HUES64 (cell line): ENCODE measurements around the gene SLC43A3.

ENCODE experiments used
- H3K27ac ChIP-seq: 2 replicates; pipeline ENCODE4 v1.7.0; 2013; ENCODE audit warnings: low read depth, low read length, inconsistent platforms
- H3K27me3 ChIP-seq: 2 replicates; pipeline ENCODE4 v1.6.1; 2013; ENCODE audit warnings: mild to moderate bottlenecking, low read length; ENCODE audit not compliant: insufficient read depth
- H3K36me3 ChIP-seq: 2 replicates; pipeline ENCODE4 v1.6.1; 2013; ENCODE audit warnings: mild to moderate bottlenecking, low read length; ENCODE audit not compliant: insufficient read depth
- H3K4me1 ChIP-seq: 2 replicates; pipeline ENCODE4 v1.6.1; 2013; ENCODE audit warnings: mild to moderate bottlenecking, low read length, moderate library complexity; ENCODE audit not compliant: insufficient read depth
- H3K4me3 ChIP-seq: 2 replicates; pipeline ENCODE4 v1.5.1; 2013; ENCODE audit warnings: mild to moderate bottlenecking, low read length, moderate library complexity
- H3K9ac ChIP-seq: 2 replicates; pipeline ENCODE4 v1.6.1; 2013; ENCODE audit warnings: mild to moderate bottlenecking, low read depth, low read length
- H3K9me3 ChIP-seq: 2 replicates; pipeline ENCODE4 v1.6.1; 2013; ENCODE audit warnings: low read depth, low read length; ENCODE audit not compliant: insufficient read depth
- WGBS: fragments of 150-250, 120-280 bp; methylation state at CpG from one replicate; pipeline ENCODE4 v1.1.7; 2013; ENCODE audit warnings: missing lambda C conversion rate; 5-methylcytosine and 5-hydroxymethylcytosine counted together

The SLC43A3 gene

GRCh38 chr11:57425565-57426438 lies 1.1 kb downstream of the SLC43A3 start:
- H3K4me1 ChIP-seq: peaks cover 15% of the 10 kb centered on the region
- 87% methylated on average over 15 of the region's 15 CpGs for WGBS
- H3K27ac ChIP-seq: no peak overlapping the region
- H3K4me3 ChIP-seq: peak overlapping the region; percentile 57
- H3K9ac ChIP-seq: peak overlapping the region; percentile 75; the same call in 1 of the 2 replicates
- no peaks in the 10 kb centered on the region for H3K9me3 ChIP-seq
- H3K27me3 ChIP-seq: peaks cover 21% of the 10 kb centered on the region
- H3K36me3 ChIP-seq: peaks cover 19% of the 10 kb centered on the region

DNA sequence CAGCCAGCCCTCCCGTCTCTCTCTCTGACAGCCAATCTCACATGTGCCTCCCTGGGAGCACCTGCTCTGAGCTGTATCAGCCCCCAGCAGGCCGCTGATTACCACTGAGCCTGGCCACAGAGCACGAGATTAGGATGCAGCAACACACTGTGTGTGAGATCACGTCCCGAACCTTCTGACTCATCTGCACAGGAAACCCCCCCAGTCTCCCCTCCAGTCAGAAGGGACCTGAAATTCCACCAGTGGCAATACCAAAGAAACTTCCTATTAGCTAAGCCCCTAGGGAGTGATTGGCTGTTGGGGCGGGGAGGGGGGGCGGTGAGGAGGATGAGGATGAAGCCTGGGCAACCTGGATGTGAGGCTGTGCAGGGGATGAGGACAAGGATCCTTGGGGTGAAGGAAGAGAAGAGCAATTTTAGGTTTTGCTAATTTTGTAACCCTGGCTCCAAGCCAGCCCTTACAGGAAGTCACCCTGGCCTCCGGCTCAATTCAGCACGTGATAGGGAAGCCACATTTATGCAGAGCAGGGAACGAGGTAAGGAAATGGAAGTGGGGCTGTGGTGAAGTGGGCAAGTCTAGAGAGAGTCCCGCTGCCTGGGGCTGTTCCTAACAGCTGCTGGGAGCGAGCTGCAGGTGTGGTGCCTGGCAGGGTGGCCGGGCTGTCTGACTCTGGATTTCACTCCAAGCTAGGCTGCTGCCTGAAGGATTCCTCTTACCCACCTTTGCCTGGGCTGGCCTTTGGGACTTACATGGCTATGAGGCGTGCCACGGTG lies 1.9 kb downstream of the SLC43A3 start:
- Histone ChIP-seq H3K27me3 (peaks cover 21% of the 10 kb centered on the region), H3K4me3 (no peak overlapping the region), H3K4me1 (peaks cover 15% of the 10 kb centered on the region), H3K9ac (no peak overlapping the region), H3K36me3 (peaks cover 23% of the 10 kb centered on the region), H3K27ac (no peak overlapping the region), H3K9me3 (no peaks in the 10 kb centered on the region)
- 75% methylated on average over 15 of the region's 15 CpGs for WGBS

GRCh38 chr11:57424137-57424791 lies 2.7 kb downstream of the SLC43A3 start:
- 91% methylated on average over 9 of the region's 9 CpGs for WGBS
- Histone ChIP-seq H3K27ac (no peak overlapping the region), H3K27me3 (peaks cover 18% of the 10 kb centered on the region), H3K36me3 (peaks cover 23% of the 10 kb centered on the region), H3K9ac (no peak overlapping the region), H3K4me1 (peaks cover 15% of the 10 kb centered on the region), H3K4me3 (no peak overlapping the region), H3K9me3 (no peaks in the 10 kb centered on the region)

DNA sequence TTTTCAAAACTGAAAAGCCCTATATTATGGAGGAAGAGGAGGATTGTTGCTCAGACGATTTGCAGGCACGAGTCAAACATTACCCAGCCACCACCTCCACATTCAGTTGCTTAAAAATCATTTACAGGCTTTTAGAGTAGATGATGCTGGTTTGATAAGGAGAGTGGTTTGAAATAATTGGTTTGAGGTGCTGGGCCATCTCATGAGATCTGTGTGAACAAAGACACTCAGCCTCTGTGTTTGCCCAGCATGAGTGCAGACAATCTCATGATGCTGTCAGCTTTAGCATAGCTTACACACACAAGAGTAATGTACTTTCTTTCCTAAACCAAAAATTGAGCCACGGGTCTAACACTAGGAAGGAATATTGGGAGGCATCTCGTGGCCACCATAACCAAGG lies 4.3 kb downstream of the SLC43A3 start:
- Histone ChIP-seq H3K4me1 (peaks cover 14% of the 10 kb centered on the region), H3K9ac (no peak overlapping the region), H3K9me3 (no peaks in the 10 kb centered on the region), H3K4me3 (no peak overlapping the region), H3K27ac (no peak overlapping the region), H3K27me3 (peaks cover 8% of the 10 kb centered on the region), H3K36me3 (peaks cover 31% of the 10 kb centered on the region)
- WGBS: 93% methylated on average over 2 of the region's 4 CpGs

GRCh38 chr11:57421805-57422204 lies 5.1 kb downstream of the SLC43A3 start:
- no peak overlapping the region for H3K27ac ChIP-seq
- no peaks in the 10 kb centered on the region for H3K9me3 ChIP-seq
- no peak overlapping the region for H3K9ac ChIP-seq
- peaks cover 8% of the 10 kb centered on the region for H3K4me1 ChIP-seq
- no peak overlapping the region for H3K4me3 ChIP-seq
- peaks cover 39% of the 10 kb centered on the region for H3K36me3 ChIP-seq
- H3K27me3 ChIP-seq: peaks cover 8% of the 10 kb centered on the region

- WGBS: 95% methylated on average over 4 of the region's 4 CpGs
- H3K36me3 ChIP-seq: peaks cover 46% of the 10 kb centered on the region
- H3K9ac ChIP-seq: no peak overlapping the region
- H3K9me3 ChIP-seq: no peaks in the 10 kb centered on the region
- no peak overlapping the region for H3K27ac ChIP-seq
- no peak overlapping the region for H3K4me3 ChIP-seq
- H3K4me1 ChIP-seq: peaks cover 3% of the 10 kb centered on the region
- peaks cover under 1% of the 10 kb centered on the region; the same call in 1 of the 2 replicates for H3K27me3 ChIP-seq
Observed at GRCh38 chr11:57421066-57421465, 5.9 kb downstream of the SLC43A3 start.

DNA sequence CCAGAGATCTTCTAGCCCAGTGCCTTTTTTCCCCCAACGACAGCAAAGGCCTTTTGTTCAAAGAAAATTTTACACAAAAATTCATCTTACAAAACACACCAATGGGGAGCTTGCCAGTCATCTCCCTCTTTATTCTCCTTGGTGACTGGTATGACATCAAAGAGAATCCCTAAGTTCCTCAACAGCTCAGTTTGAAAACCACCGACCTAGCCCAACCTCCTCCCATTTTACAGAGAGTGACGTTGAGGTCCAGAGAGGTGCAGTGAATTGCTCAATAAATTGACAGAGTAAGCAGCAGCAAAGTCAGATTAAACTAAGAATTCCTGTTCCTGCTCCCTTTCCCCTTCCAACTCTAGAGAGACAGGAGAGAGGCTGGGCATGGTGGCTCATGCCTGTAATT lies 7.8 kb downstream of the SLC43A3 start:
- WGBS: 87% methylated on average over 3 of the region's 3 CpGs
- Histone ChIP-seq H3K36me3 (peaks cover 62% of the 10 kb centered on the region), H3K4me1 (peaks cover 2% of the 10 kb centered on the region; the same call in 1 of the 2 replicates)

DNA sequence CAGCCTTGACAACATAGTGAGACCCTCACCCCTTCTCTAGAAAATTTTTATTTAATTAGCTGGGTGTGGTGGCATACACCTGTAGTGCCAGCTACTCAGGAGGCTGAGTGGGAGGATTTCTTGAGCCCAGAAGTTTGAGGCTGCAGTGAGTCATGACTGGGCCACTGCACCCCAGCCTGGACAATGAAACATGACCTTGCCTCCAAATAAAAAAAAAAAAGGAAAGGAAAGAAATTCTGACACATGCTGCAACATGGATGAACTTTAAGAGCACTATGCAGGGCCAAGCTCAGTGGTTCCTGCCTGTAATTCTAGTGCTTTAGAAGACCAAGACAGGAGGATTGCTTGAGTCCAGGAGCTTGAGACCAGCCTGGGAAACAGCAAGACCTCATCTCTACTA lies 8.8 kb downstream of the SLC43A3 start:
- 0 out of 2 replicates have a peak, but pooled peaks cover 2% of the 10 kb centered on the region for H3K4me1 ChIP-seq
- no peaks in the 10 kb centered on the region for H3K9me3 ChIP-seq
- H3K36me3 ChIP-seq: peaks cover 72% of the 10 kb centered on the region
- H3K9ac ChIP-seq: no peak overlapping the region
- H3K27ac ChIP-seq: no peak overlapping the region
- no peaks in the 10 kb centered on the region for H3K27me3 ChIP-seq
- no peak overlapping the region for H3K4me3 ChIP-seq

More for the DNA sequence above, 7.8 kb downstream of the SLC43A3 start:
- no peak overlapping the region for H3K9ac ChIP-seq
- H3K4me3 ChIP-seq: no peak overlapping the region
- no peak overlapping the region for H3K27ac ChIP-seq
- H3K9me3 ChIP-seq: no peaks in the 10 kb centered on the region
- no peaks in the 10 kb centered on the region for H3K27me3 ChIP-seq

DNA sequence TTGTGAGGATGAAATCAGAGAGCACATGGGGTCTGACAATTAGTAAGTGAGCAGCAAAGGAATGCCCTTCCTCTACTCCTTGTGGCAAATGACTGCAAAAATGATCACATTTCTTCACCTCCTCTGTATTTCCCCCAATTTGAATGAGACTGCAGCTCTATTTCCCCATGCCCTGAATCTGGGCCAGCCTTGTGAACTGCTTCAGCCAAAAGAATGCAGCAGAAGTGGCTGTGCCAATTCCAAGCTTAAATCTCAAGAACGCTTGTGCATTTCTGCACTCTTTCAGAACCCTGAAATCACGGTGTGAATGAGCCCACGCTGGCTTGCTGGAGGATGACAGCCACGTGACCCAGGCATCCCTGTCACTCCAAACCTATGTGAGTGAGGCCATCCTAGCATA lies 9.9 kb downstream of the SLC43A3 start:
- H3K27me3 ChIP-seq: no peaks in the 10 kb centered on the region
- no peak overlapping the region for H3K4me3 ChIP-seq
- no peaks in the 10 kb centered on the region for H3K9me3 ChIP-seq
- 0 out of 2 replicates have a peak, but pooled peaks cover 2% of the 10 kb centered on the region for H3K4me1 ChIP-seq
- peaks cover 70% of the 10 kb centered on the region for H3K36me3 ChIP-seq
- WGBS: 91% methylated on average over 4 of the region's 4 CpGs
- H3K27ac ChIP-seq: no peak overlapping the region
- no peak overlapping the region for H3K9ac ChIP-seq

DNA sequence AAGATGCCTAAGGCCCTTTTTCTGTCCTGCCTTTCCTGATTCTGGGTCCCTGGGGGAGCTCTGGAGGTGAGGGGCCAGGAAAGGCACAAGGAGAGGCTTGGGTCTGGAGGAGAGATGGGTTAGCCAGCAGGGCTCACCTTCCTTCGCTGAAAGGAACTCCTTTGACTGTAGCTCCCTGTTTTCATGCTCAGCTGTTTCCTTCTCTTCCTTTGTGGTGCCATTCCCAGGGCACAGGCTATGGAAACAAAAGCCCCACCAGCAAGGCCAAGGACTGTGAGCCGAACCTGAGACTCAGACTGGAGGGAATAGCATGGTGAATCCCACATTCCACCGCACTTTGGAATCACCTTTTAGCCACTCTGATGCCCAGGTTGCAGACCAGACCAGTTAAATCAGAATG lies 10.5 kb downstream of the SLC43A3 start:
- no peak overlapping the region for H3K4me3 ChIP-seq
- WGBS: 93% methylated on average over 3 of the region's 3 CpGs
- H3K9me3 ChIP-seq: no peaks in the 10 kb centered on the region
- peaks cover 74% of the 10 kb centered on the region for H3K36me3 ChIP-seq
- H3K27ac ChIP-seq: no peak overlapping the region
- H3K4me1 ChIP-seq: 0 out of 2 replicates have a peak, but pooled peaks cover 2% of the 10 kb centered on the region
- no peaks in the 10 kb centered on the region for H3K27me3 ChIP-seq
- no peak overlapping the region for H3K9ac ChIP-seq
